Endothelial cell of umbilical vein (primary cell): ENCODE results near the gene ECEL1. TPM values are rescaled to one million over a fixed set of nuclear protein-coding genes. Genes with fewer than 3 reads are reported as not detected.

Experiments used
- BruUV-seq: library from RNA; stranded (reverse); fragments of 400-500 nt; replicated peaks from 2 replicates; lab custom pipeline; 2021; lab: Mats Ljungman, UMichigan
- CTCF ChIA-PET: fragments of 300-600, 350-600 bp; sonication (Branson Sonifier 250); formaldehyde crosslinking; loops from one replicate; lab custom pipeline; 2021; ENCODE audit warnings: antibody characterized with exemption, inconsistent platforms; lab: Charles Lee
- POLR2A ChIA-PET: fragments of 300-600, 350-600 bp; sonication (Branson Sonifier 250); formaldehyde crosslinking; loops from one replicate; lab custom pipeline; 2021; ENCODE audit warnings: antibody characterized with exemption, inconsistent platforms; lab: Charles Lee
- DNase-seq: peaks from one replicate; pipeline ENCODE4 v3.0.0-alpha.2; 2011; ENCODE audit warnings: low read depth, low spot score
- FAIRE-seq: peaks from 2 replicates; lab custom pipeline; 2011; peaks lifted over from hg19 to GRCh38; lab: Jason Lieb, UNC
- H2AFZ ChIP-seq: 2 replicates; pipeline ENCODE4 v1.6.0; 2012; ENCODE audit warnings: low read depth, low read length, control low read depth, inconsistent platforms
- H3K27ac ChIP-seq: 2 replicates; pipeline ENCODE4 v1.5.1; 2011; ENCODE audit warnings: low read depth, mild to moderate bottlenecking, control low read depth, low read length, moderate library complexity; ENCODE audit not compliant: insufficient read depth
- H3K27me3 ChIP-seq, 2 experiments: 2 replicates each; pipeline versions ENCODE4 v1.6.0 to v1.6.1; 2011; ENCODE audit warnings: low read length in 2 of 2, mixed read lengths in 1 of 2; ENCODE audit not compliant: control insufficient read depth in 2 of 2, insufficient read depth in 2 of 2
- H3K36me3 ChIP-seq, 2 experiments: 2 replicates in 1 of 2; 3 replicates in 1 of 2; pipeline ENCODE4 v1.5.1; 2011; ENCODE audit warnings: low read length in 2 of 2, mild to moderate bottlenecking in 1 of 2, moderate library complexity in 1 of 2; ENCODE audit not compliant: control insufficient read depth in 2 of 2, insufficient read depth in 2 of 2; ENCODE audit errors: extremely low read depth in 1 of 2
- H3K4me1 ChIP-seq: 3 replicates; pipeline ENCODE4 v1.5.1; 2011; ENCODE audit warnings: mild to moderate bottlenecking, low read length; ENCODE audit not compliant: control insufficient read depth, insufficient read depth; ENCODE audit errors: extremely low read depth
- H3K4me2 ChIP-seq: 2 replicates; pipeline ENCODE4 v1.6.1; 2011; ENCODE audit warnings: low read length, control low read depth, mixed read lengths; ENCODE audit not compliant: insufficient read depth
- H3K4me3 ChIP-seq, 3 experiments: fragments of 200-600 bp in 1 of 3; sonication (generic), shearing (Covaris generic) in 1 of 3; replicated peaks in 1 of 3; 2 replicates each; pipeline ENCODE4 v1.5.1; 2011 to 2016; ENCODE audit warnings: control low read depth in 3 of 3, low read length in 3 of 3, mild to moderate bottlenecking in 2 of 3, inconsistent platforms in 1 of 3, low read depth in 1 of 3, moderate library complexity in 1 of 3; ENCODE audit not compliant: insufficient read depth in 1 of 3
- H3K79me2 ChIP-seq: 2 replicates; pipeline ENCODE4 v1.6.0; 2012; ENCODE audit warnings: low read length, inconsistent platforms; ENCODE audit not compliant: control insufficient read depth, insufficient read depth
- H3K9ac ChIP-seq: replicated peaks from 2 replicates; pipeline ENCODE3; 2011; ENCODE audit warnings: low read length, control low read depth; ENCODE audit not compliant: insufficient read depth; ENCODE audit errors: extremely low read depth
- H3K9me1 ChIP-seq: replicated peaks from 3 replicates; pipeline ENCODE4 v1.6.0; 2011; ENCODE audit warnings: mild to moderate bottlenecking, low read length; ENCODE audit not compliant: control insufficient read depth, insufficient read depth; ENCODE audit errors: extremely low read depth
- H3K9me3 ChIP-seq: replicated peaks from 2 replicates; pipeline ENCODE4 v1.5.1; 2012; ENCODE audit warnings: low read length, inconsistent platforms; ENCODE audit not compliant: control insufficient read depth, insufficient read depth
- H4K20me1 ChIP-seq: replicated peaks from 2 replicates; pipeline ENCODE3; 2011; ENCODE audit warnings: mild to moderate bottlenecking, low read length; ENCODE audit not compliant: control insufficient read depth, insufficient read depth; ENCODE audit errors: extremely low read depth
- CTCF ChIP-seq, 2 donors: IDR thresholded peaks; 1 replicate in 1 of 2; 2 replicates in 1 of 2; pipeline ENCODE4 v1.5.1; 2011; ENCODE audit warnings: low read length in 2 of 2, mild to moderate bottlenecking in 2 of 2, moderate library complexity in 2 of 2, control low read depth in 1 of 2, inconsistent platforms in 1 of 2, low read depth in 1 of 2; ENCODE audit not compliant: insufficient read depth in 1 of 2; ENCODE audit errors: extremely low read depth in 1 of 2
- EZH2 ChIP-seq: IDR thresholded peaks from 2 replicates; pipeline ENCODE4 v1.6.1; 2012; ENCODE audit warnings: borderline replicate concordance, low read depth, mild to moderate bottlenecking, moderate library complexity, low read length, inconsistent platforms; ENCODE audit not compliant: severe bottlenecking
- FOS ChIP-seq: IDR thresholded peaks from 2 replicates; pipeline ENCODE4 v1.6.1; 2011; ENCODE audit warnings: mild to moderate bottlenecking, low read length, moderate library complexity, borderline replicate concordance; ENCODE audit not compliant: insufficient read depth
- GATA2 ChIP-seq: IDR thresholded peaks from 2 replicates; pipeline ENCODE4 v1.7.0; 2011; ENCODE audit warnings: low read depth, mild to moderate bottlenecking, moderate library complexity, mixed read lengths, low read length; ENCODE audit not compliant: insufficient read length, insufficient read depth
- JUN ChIP-seq: IDR thresholded peaks from 2 replicates; pipeline ENCODE4 v1.6.1; 2011; ENCODE audit warnings: borderline replicate concordance, low read depth; ENCODE audit not compliant: insufficient read length, insufficient read depth
- MAX ChIP-seq: IDR thresholded peaks from 2 replicates; pipeline ENCODE4 v1.6.1; 2011; ENCODE audit not compliant: insufficient read depth, insufficient read length
- MYC ChIP-seq: IDR thresholded peaks from one replicate; pipeline ENCODE4 v1.6.1; 2011; ENCODE audit warnings: mild to moderate bottlenecking, low read depth, low read length
- POLR2A ChIP-seq: IDR thresholded peaks from 2 replicates; pipeline ENCODE4 v1.6.1; 2012; ENCODE audit warnings: low read depth, mild to moderate bottlenecking, control low read depth, low read length
- POLR2AphosphoS5 ChIP-seq: IDR thresholded peaks from 2 replicates; pipeline ENCODE4 v1.6.1; 2012; ENCODE audit warnings: low read depth, mild to moderate bottlenecking, control low read depth, low read length, moderate library complexity; ENCODE audit not compliant: insufficient read depth
- dilution Hi-C: fragments of 300-500 bp; cut with MboI; formaldehyde crosslinking; loops from one replicate; pipeline ENCODE4 v1.15.0; 2019; ENCODE audit warnings: low sequenced_read_pairs; ENCODE audit not compliant: extremely low pct_ligation_motif_present
- intact Hi-C: fragments of 100-400 bp; cut with micrococcal nuclease; formaldehyde crosslinking; loops from one replicate; pipeline ENCODE4 v1.10.0; 2022
- polyA plus RNA-seq, 4 experiments: library from polyadenylated mRNA; depleted of rRNA in 3 of 4; stranded (reverse) in 3 of 4; unstranded in 1 of 4; fragments of >200 nt; gene quantifications; 2 replicates each; pipeline versions ENCODE4 v1.2.1 to v1.2.3, GENCODE V29; 2011 to 2012; ENCODE audit warnings: missing spikeins in 1 of 4
- total RNA-seq: library from RNA; stranded (reverse); gene quantifications from 2 replicates; pipeline ENCODE4 v1.2.3, GENCODE V29; 2021

ECEL1 gene
- total and polyA plus RNA-seq, 2 donors (not counting 3 experiments of a cell fraction or from before 2014, with no cell fraction given): not detected

GRCh38 chr2:232484628-232485347 lies 2.8 kb downstream of the ECEL1 start:
- Histone ChIP-seq H3K9me3 (no peaks in the 10 kb centered on the region), H2AFZ (no peak overlapping the region), H3K27me3 (peaks cover 32 to 48% of the 10 kb centered on the region in 2 experiments), H4K20me1 (no peaks in the 10 kb centered on the region), H3K9me1 (no peaks in the 10 kb centered on the region), H3K27ac (no peak overlapping the region), H3K9ac (no peak overlapping the region), H3K79me2 (no peaks in the 10 kb centered on the region), H3K4me3 (no peak overlapping the region), H3K4me2 (no peak overlapping the region), H3K36me3 (no peaks in the 10 kb centered on the region), H3K4me1 (no peaks in the 10 kb centered on the region)
- ChIA-PET POLR2A (no interaction called here), CTCF (no interaction called here)
- intact Hi-C loops (no loop called here), dilution Hi-C loops (no loop called here)
- BruUV-seq: no TSS peak
- no peak for DNase-seq
- no peak for FAIRE-seq
- TF ChIP-seq MAX (no peak), CTCF (IDR thresholded peaks at IDR 0.05; ENCODE audit: extremely low read depth in 1 of 2, insufficient read depth in 1 of 2, low read depth in 1 of 2, low read length in 2 of 2) (no peak), MYC (no peak), POLR2AphosphoS5 (no peak), JUN (no peak), FOS (no peak), POLR2A (no peak), GATA2 (no peak), EZH2 (no peak)
